Panc1 (cell line): ENCODE results near the gene DCAF4. TPM values are rescaled to one million over a fixed set of nuclear protein-coding genes. Genes with fewer than 3 reads are reported as not detected.

Experiments used
- ATAC-seq: fragments of 200-7000 bp; cut with Tn5 transposase; 2 replicates; pipeline ENCODE4 v1.9.1; 2020; ENCODE audit warnings: mild to moderate bottlenecking, moderate library complexity
- BruUV-seq: library from RNA; stranded (reverse); fragments of 400-500 nt; replicated peaks from 2 replicates; lab custom pipeline; 2021; lab: Mats Ljungman, UMichigan
- CTCF ChIA-PET: fragments of 300-600 bp; sonication (Branson Sonifier 250); formaldehyde crosslinking; loops from one replicate; lab custom pipeline; 2022; ENCODE audit warnings: antibody characterized with exemption; lab: Charles Lee
- POLR2A ChIA-PET: fragments of 300-600 bp; sonication (Branson Sonifier 250); formaldehyde crosslinking; loops from one replicate; lab custom pipeline; 2022; ENCODE audit warnings: antibody characterized with exemption; lab: Charles Lee
- DNase-seq: peaks from one replicate; pipeline ENCODE4 v3.0.0-alpha.2; 2010; ENCODE audit warnings: low read depth, low spot score
- H3K27ac ChIP-seq: 2 replicates; pipeline ENCODE4 v1.5.1; 2011; ENCODE audit warnings: mild to moderate bottlenecking, low read length, inconsistent platforms
- H3K27me3 ChIP-seq: fragments of 200-500 bp; sonication (Bioruptor generic); 2 replicates; pipeline ENCODE4 v1.6.0; 2014; ENCODE audit warnings: low read length, inconsistent platforms; ENCODE audit not compliant: control insufficient read depth, insufficient read depth
- H3K36me3 ChIP-seq: fragments of 200-500 bp; sonication (Bioruptor generic); 2 replicates; pipeline ENCODE4 v1.5.1; 2014; ENCODE audit warnings: inconsistent platforms, mild to moderate bottlenecking, low read length, moderate library complexity; ENCODE audit not compliant: control insufficient read depth, insufficient read depth
- H3K4me1 ChIP-seq: 2 replicates; pipeline ENCODE4 v1.5.1; 2011; ENCODE audit warnings: inconsistent platforms, mild to moderate bottlenecking, low read length, moderate library complexity; ENCODE audit not compliant: control insufficient read depth, insufficient read depth
- H3K4me3 ChIP-seq, 2 experiments: 2 replicates each; pipeline ENCODE4 v1.5.1; 2011 to 2012; ENCODE audit warnings: low read depth in 2 of 2, low read length in 2 of 2, mild to moderate bottlenecking in 2 of 2, inconsistent platforms in 1 of 2, moderate library complexity in 1 of 2
- H3K9me3 ChIP-seq: fragments of 200-500 bp; sonication (Bioruptor generic); 2 replicates; pipeline ENCODE4 v1.5.1; 2014; ENCODE audit warnings: low read depth, mild to moderate bottlenecking, inconsistent platforms, low read length, moderate library complexity; ENCODE audit not compliant: control insufficient read depth, insufficient read depth
- CTCF ChIP-seq: fragments of 450-650 bp; IDR thresholded peaks from 2 replicates; pipeline ENCODE4 v1.5.1; 2017; ENCODE audit warnings: mild to moderate bottlenecking
- POLR2AphosphoS5 ChIP-seq: IDR thresholded peaks from 2 replicates; pipeline ENCODE4 v1.6.1; 2012; ENCODE audit warnings: mild to moderate bottlenecking, low read depth, low read length, moderate library complexity
- SIN3A ChIP-seq: IDR thresholded peaks from 2 replicates; pipeline ENCODE4 v1.6.1; 2012; ENCODE audit warnings: low read depth, mild to moderate bottlenecking, low read length, moderate library complexity, borderline replicate concordance; ENCODE audit not compliant: insufficient read depth
- TCF7L2 ChIP-seq: IDR thresholded peaks from 2 replicates; pipeline ENCODE4 v1.6.1; 2011; ENCODE audit warnings: mild to moderate bottlenecking, low read depth, low read length, inconsistent platforms
- in situ Hi-C: cut with HindIII; loops from 2 replicates; pipeline ENCODE4 v1.10.0; 2016; ENCODE audit warnings: low sequenced_read_pairs, low pct_unique_long_range_greater_than_20kb
- intact Hi-C: fragments of 100-400 bp; cut with micrococcal nuclease; formaldehyde crosslinking; loops from one replicate; pipeline ENCODE4 v1.10.0; 2022; ENCODE audit not compliant: unreplicated experiment
- total RNA-seq: library from RNA; stranded (reverse); gene quantifications from one replicate; pipeline ENCODE4 v1.2.1, GENCODE V29; 2021; ENCODE audit not compliant: unreplicated experiment
- TF ChIP-seq, protein P1 (sequence below), 2 experiments: IDR thresholded peaks; 2 replicates each; pipeline ENCODE4 v1.6.1; 2011 to 2012; ENCODE audit warnings: low read depth in 2 of 2, control low read depth in 1 of 2, low read length in 1 of 2, mild to moderate bottlenecking in 1 of 2, moderate library complexity in 1 of 2; ENCODE audit not compliant: insufficient read depth in 1 of 2

The DCAF4 gene
- total RNA-seq, 1 experiment from 2014 or later: 18.2 TPM

DNA sequence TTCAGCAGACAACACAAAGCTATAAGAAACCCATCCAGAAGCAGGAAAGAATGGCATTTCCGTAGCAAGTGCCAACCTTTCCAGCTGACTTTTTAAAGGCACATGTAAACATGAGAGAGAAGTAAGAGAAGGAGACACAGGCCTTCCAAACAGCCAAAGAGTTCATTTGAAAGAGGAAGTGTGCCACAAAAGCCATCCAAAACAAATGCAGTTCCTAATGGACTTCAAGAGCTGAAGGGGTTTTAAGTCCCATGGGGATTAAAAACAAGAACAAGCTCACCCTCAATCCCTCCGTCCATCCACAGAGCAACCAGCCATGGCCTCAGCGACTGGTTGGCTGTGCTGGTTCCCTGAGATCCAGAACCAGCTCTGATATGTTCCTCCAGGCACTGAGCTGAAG, 27.8 kb upstream of the DCAF4 start:
- Histone ChIP-seq H3K27ac (no peak overlapping the region), H3K36me3 (peaks cover 3% of the 10 kb centered on the region; the same call in 1 of the 2 replicates), H3K27me3 (peaks cover 17% of the 10 kb centered on the region), H3K9me3 (no peaks in the 10 kb centered on the region), H3K4me3 (no peak overlapping the region), H3K4me1 (peaks cover 7% of the 10 kb centered on the region; the same call in 1 of the 2 replicates)
- intact Hi-C loops (no loop called here), in situ Hi-C loops (no loop called here)
- no peak for DNase-seq
- CTCF ChIA-PET: no interaction called here
- ATAC-seq: no peak
- no TSS peak for BruUV-seq
- POLR2A ChIA-PET: no interaction called here
- TF ChIP-seq SIN3A (no peak), POLR2AphosphoS5 (no peak), CTCF (no peak), TCF7L2 (no peak)
- TF ChIP-seq, protein P1, sequence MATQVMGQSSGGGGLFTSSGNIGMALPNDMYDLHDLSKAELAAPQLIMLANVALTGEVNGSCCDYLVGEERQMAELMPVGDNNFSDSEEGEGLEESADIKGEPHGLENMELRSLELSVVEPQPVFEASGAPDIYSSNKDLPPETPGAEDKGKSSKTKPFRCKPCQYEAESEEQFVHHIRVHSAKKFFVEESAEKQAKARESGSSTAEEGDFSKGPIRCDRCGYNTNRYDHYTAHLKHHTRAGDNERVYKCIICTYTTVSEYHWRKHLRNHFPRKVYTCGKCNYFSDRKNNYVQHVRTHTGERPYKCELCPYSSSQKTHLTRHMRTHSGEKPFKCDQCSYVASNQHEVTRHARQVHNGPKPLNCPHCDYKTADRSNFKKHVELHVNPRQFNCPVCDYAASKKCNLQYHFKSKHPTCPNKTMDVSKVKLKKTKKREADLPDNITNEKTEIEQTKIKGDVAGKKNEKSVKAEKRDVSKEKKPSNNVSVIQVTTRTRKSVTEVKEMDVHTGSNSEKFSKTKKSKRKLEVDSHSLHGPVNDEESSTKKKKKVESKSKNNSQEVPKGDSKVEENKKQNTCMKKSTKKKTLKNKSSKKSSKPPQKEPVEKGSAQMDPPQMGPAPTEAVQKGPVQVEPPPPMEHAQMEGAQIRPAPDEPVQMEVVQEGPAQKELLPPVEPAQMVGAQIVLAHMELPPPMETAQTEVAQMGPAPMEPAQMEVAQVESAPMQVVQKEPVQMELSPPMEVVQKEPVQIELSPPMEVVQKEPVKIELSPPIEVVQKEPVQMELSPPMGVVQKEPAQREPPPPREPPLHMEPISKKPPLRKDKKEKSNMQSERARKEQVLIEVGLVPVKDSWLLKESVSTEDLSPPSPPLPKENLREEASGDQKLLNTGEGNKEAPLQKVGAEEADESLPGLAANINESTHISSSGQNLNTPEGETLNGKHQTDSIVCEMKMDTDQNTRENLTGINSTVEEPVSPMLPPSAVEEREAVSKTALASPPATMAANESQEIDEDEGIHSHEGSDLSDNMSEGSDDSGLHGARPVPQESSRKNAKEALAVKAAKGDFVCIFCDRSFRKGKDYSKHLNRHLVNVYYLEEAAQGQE (IDR thresholded peaks at IDR 0.05; ENCODE audit: insufficient read depth in 1 of 2, low read depth in 2 of 2, low read length in 1 of 2): no peak

GRCh38 chr14:72901361-72901760, 24.9 kb upstream of the DCAF4 start:
- ATAC-seq: no peak
- no peak overlapping the region for H3K27ac ChIP-seq
- no TSS peak for BruUV-seq
- DNase-seq: no peak
- H3K4me1 ChIP-seq: no peaks in the 10 kb centered on the region
- in situ Hi-C loops (no loop called here), intact Hi-C loops (no loop called here)
- CTCF ChIA-PET: no interaction called here
- H3K9me3 ChIP-seq: no peaks in the 10 kb centered on the region
- TF ChIP-seq, protein P1 (IDR thresholded peaks at IDR 0.05; ENCODE audit: insufficient read depth in 1 of 2, low read depth in 2 of 2, low read length in 1 of 2): no peak
- no peak for TF ChIP-seq SIN3A
- no peak for TF ChIP-seq POLR2AphosphoS5
- TF ChIP-seq CTCF: no peak
- TF ChIP-seq TCF7L2: no peak
- POLR2A ChIA-PET: no interaction called here
- no peak overlapping the region for H3K4me3 ChIP-seq
- H3K36me3 ChIP-seq: no peaks in the 10 kb centered on the region
- H3K27me3 ChIP-seq: peaks cover under 1% of the 10 kb centered on the region; the same call in 1 of the 2 replicates
